Measurements from ENCODE around the gene PIK3C2A. TPM values are rescaled to one million over a fixed set of nuclear protein-coding genes. Genes with fewer than 3 reads are reported as not detected.

Gene PIK3C2A
- total and polyA plus RNA-seq, 2 of the 13 experiments (the other 11 are each of a cell fraction or from before 2014, with no cell fraction given), result 27.5 to 49.9 TPM

GRCh38 chr11:17207317-17208256, at the start of gene PIK3C2A (continued):
- peak; percentile 78; the same call in 1 of the 2 replicates for TF ChIP-seq ZNF724P (CRISPR knock-in tag; IDR thresholded peaks at IDR 0.05; ENCODE audit: borderline replicate concordance)
- TF ChIP-seq SP1 (IDR thresholded peaks at IDR 0.05), result no peak
- TF ChIP-seq SP1 (CRISPR knock-in tag; IDR thresholded peaks at IDR 0.05), result peak; percentile 80
- peak; percentile 93 for TF ChIP-seq ZNF687 (CRISPR knock-in tag; IDR thresholded peaks at IDR 0.05)
- TF ChIP-seq ZNF503 (CRISPR knock-in tag; IDR thresholded peaks at IDR 0.05), result no peak
- no peak for TF ChIP-seq ZNF10 (CRISPR knock-in tag; IDR thresholded peaks at IDR 0.05; ENCODE audit: borderline replicate concordance, low read depth)
- TF ChIP-seq ZNF839 (CRISPR knock-in tag; IDR thresholded peaks at IDR 0.05; ENCODE audit: borderline replicate concordance), result no peak
- TF ChIP-seq ZGPAT (CRISPR knock-in tag; IDR thresholded peaks at IDR 0.05), result peak; percentile 81; the same call in 1 of the 2 replicates
- TF ChIP-seq ZNF3 (CRISPR knock-in tag; IDR thresholded peaks at IDR 0.05), result no peak
- no peak for TF ChIP-seq ARNTL (CRISPR knock-in tag; IDR thresholded peaks at IDR 0.05)
- peak; percentile 17; the same call in 1 of the 2 replicates for TF ChIP-seq FOXK1 (CRISPR knock-in tag; IDR thresholded peaks at IDR 0.05; ENCODE audit: borderline replicate concordance, low read depth)
- no peak for TF ChIP-seq ZHX1 (CRISPR knock-in tag; IDR thresholded peaks at IDR 0.05; ENCODE audit: low read depth)
- TF ChIP-seq ISX (CRISPR knock-in tag; conservative IDR thresholded peaks at IDR 0.05), result no peak
- TF ChIP-seq ZNF367 (CRISPR knock-in tag; IDR thresholded peaks at IDR 0.05; ENCODE audit: borderline replicate concordance), result no peak
- TF ChIP-seq THRA (CRISPR knock-in tag; IDR thresholded peaks at IDR 0.05; ENCODE audit: borderline replicate concordance), result peak; percentile 24; the same call in 1 of the 2 replicates

Measured in HepG2 (cell line).